Measurements from ENCODE around the gene DSE.
A peak's percentile ranks its signal among the peaks of the same experiment; 100 is the strongest.

Gene DSE

GRCh38 chr6:116359835-116360234 is 10.9 kb upstream of the DSE start:
- no peak for DNase-seq (ENCODE audit: low read depth in 2 of 2)

- DNase-seq (ENCODE audit: low read depth in 2 of 2): no peak
Measured at GRCh38 chr6:116362276-116362675, 8.5 kb upstream of the DSE start.

GRCh38 chr6:116363759-116364158 is 7.0 kb upstream of the DSE start:
- DNase-seq (ENCODE audit: low read depth in 2 of 2): no peak

GRCh38 chr6:116364321-116364720 is 6.4 kb upstream of the DSE start:
- no peak for DNase-seq (ENCODE audit: low read depth in 2 of 2)

- no peak for DNase-seq (ENCODE audit: low read depth in 2 of 2)
Measured at GRCh38 chr6:116365743-116366142, 5.0 kb upstream of the DSE start.

GRCh38 chr6:116366740-116367275 is 3.9 kb upstream of the DSE start:
- DNase-seq (ENCODE audit: low read depth in 2 of 2): no peak

GRCh38 chr6:116369540-116369939 is 1.2 kb upstream of the DSE start:
- DNase-seq (ENCODE audit: low read depth in 2 of 2): no peak

GRCh38 chr6:116369964-116370759 is 585 bp upstream of the DSE start:
- DNase-seq (ENCODE audit: low read depth in 2 of 2): no peak

GRCh38 chr6:116371120-116371917 is 572 bp downstream of the DSE start:
- peak; percentile 8 to 19 for DNase-seq (ENCODE audit: low read depth in 2 of 2)

- no peak for DNase-seq (ENCODE audit: low read depth in 2 of 2)
Measured at GRCh38 chr6:116371918-116372209, 1.1 kb downstream of the DSE start.

GRCh38 chr6:116373300-116373699 is 2.6 kb downstream of the DSE start:
- DNase-seq (ENCODE audit: low read depth in 2 of 2): no peak

- no peak for DNase-seq (ENCODE audit: low read depth in 2 of 2)
Measured at GRCh38 chr6:116373940-116374339, 3.2 kb downstream of the DSE start.

GRCh38 chr6:116374586-116374985 is 3.8 kb downstream of the DSE start:
- no peak for DNase-seq (ENCODE audit: low read depth in 2 of 2)

- no peak for DNase-seq (ENCODE audit: low read depth in 2 of 2)
Measured at GRCh38 chr6:116375262-116375661, 4.5 kb downstream of the DSE start.

- no peak for DNase-seq (ENCODE audit: low read depth in 2 of 2)
Measured at GRCh38 chr6:116376149-116376548, 5.4 kb downstream of the DSE start.

- DNase-seq (ENCODE audit: low read depth in 2 of 2): no peak
Measured at GRCh38 chr6:116379764-116380163, 9.0 kb downstream of the DSE start.

- DNase-seq (ENCODE audit: low read depth in 2 of 2): no peak
Measured at GRCh38 chr6:116380346-116380745, 9.6 kb downstream of the DSE start.

- DNase-seq (ENCODE audit: low read depth in 2 of 2): no peak
Measured at GRCh38 chr6:116381000-116381399, 10.3 kb downstream of the DSE start.

- DNase-seq (ENCODE audit: low read depth in 2 of 2): no peak
Measured at GRCh38 chr6:116382587-116382986, 11.8 kb downstream of the DSE start.

GRCh38 chr6:116384727-116385458 is 14.1 kb downstream of the DSE start:
- no peak for DNase-seq (ENCODE audit: low read depth in 2 of 2)

GRCh38 chr6:116385459-116385802 is 14.7 kb downstream of the DSE start:
- no peak for DNase-seq (ENCODE audit: low read depth in 2 of 2)

GRCh38 chr6:116385921-116386320 is 15.2 kb downstream of the DSE start:
- DNase-seq (ENCODE audit: low read depth in 2 of 2): no peak

Measured in activated CD4-positive, alpha-beta T cell treated with anti-CD3 and anti-CD28 coated beads for 24 hours (primary cell).